Keratinocyte (primary cell): Measurements from ENCODE around the gene URM1. TPM values are rescaled to one million over a fixed set of nuclear protein-coding genes. Genes with fewer than 3 reads are reported as not detected.

Source experiments
- DNase-seq: peaks from one replicate; pipeline ENCODE4 v3.0.0-alpha.2; 2011; ENCODE audit warnings: low read depth, missing footprints, low spot score
- FAIRE-seq: peaks from 2 replicates; lab custom pipeline; 2011; peaks lifted over from hg19 to GRCh38; lab: Jason Lieb, UNC
- H2AFZ ChIP-seq: 2 replicates; pipeline ENCODE4 v1.6.0; 2012; ENCODE audit warnings: low read length, control low read depth, inconsistent platforms; ENCODE audit not compliant: control insufficient read depth
- H3K27ac ChIP-seq: 2 replicates; pipeline ENCODE4 v1.5.1; 2011; ENCODE audit warnings: low read length; ENCODE audit not compliant: control insufficient read depth, insufficient read depth
- H3K27me3 ChIP-seq: 3 replicates; pipeline ENCODE4 v1.6.0; 2011; ENCODE audit warnings: low read length; ENCODE audit not compliant: control insufficient read depth, insufficient read depth; ENCODE audit errors: extremely low read depth
- H3K36me3 ChIP-seq, 2 experiments: 2 replicates in 1 of 2; 3 replicates in 1 of 2; pipeline ENCODE4 v1.5.1; 2011; ENCODE audit warnings: low read length in 2 of 2, mild to moderate bottlenecking in 1 of 2; ENCODE audit not compliant: control insufficient read depth in 2 of 2, insufficient read depth in 2 of 2; ENCODE audit errors: extremely low read depth in 1 of 2
- H3K4me1 ChIP-seq: 3 replicates; pipeline ENCODE4 v1.5.1; 2011; ENCODE audit warnings: low read length; ENCODE audit not compliant: control insufficient read depth, insufficient read depth; ENCODE audit errors: extremely low read depth
- H3K4me2 ChIP-seq: 3 replicates; pipeline ENCODE4 v1.6.0; 2011; ENCODE audit warnings: low read depth, low read length; ENCODE audit not compliant: control insufficient read depth, insufficient read depth; ENCODE audit errors: extremely low read depth
- H3K4me3 ChIP-seq, 3 experiments: fragments of 200-600 bp in 1 of 3; sonication (generic) in 1 of 3; 2 replicates in 2 of 3; 3 replicates in 1 of 3; pipeline ENCODE4 v1.5.1; 2011 to 2016; ENCODE audit warnings: low read length in 3 of 3, mild to moderate bottlenecking in 3 of 3, control low read depth in 2 of 3, inconsistent platforms in 1 of 3, low read depth in 1 of 3, mixed read lengths in 1 of 3, mixed run types in 1 of 3, moderate library complexity in 1 of 3; ENCODE audit not compliant: control insufficient read depth in 2 of 3, insufficient read depth in 2 of 3; ENCODE audit errors: extremely low read depth in 1 of 3
- H3K79me2 ChIP-seq: 2 replicates; pipeline ENCODE4 v1.6.0; 2012; ENCODE audit warnings: low read length; ENCODE audit not compliant: control insufficient read depth, insufficient read depth
- H3K9ac ChIP-seq: 3 replicates; pipeline ENCODE4 v1.6.0; 2011; ENCODE audit warnings: low read length; ENCODE audit not compliant: control insufficient read depth, insufficient read depth; ENCODE audit errors: extremely low read depth
- H3K9me1 ChIP-seq: 3 replicates; pipeline ENCODE4 v1.6.0; 2011; ENCODE audit warnings: low read length; ENCODE audit not compliant: control insufficient read depth, insufficient read depth; ENCODE audit errors: extremely low read depth
- H3K9me3 ChIP-seq: 2 replicates; pipeline ENCODE4 v1.5.1; 2012; ENCODE audit warnings: low read depth, low read length; ENCODE audit not compliant: control insufficient read depth
- H4K20me1 ChIP-seq: 3 replicates; pipeline ENCODE4 v1.6.0; 2011; ENCODE audit warnings: low read length; ENCODE audit not compliant: control insufficient read depth, insufficient read depth; ENCODE audit errors: extremely low read depth
- EZH2 ChIP-seq: IDR thresholded peaks from one replicate; pipeline ENCODE4 v1.6.1; 2012; ENCODE audit warnings: inconsistent platforms, mild to moderate bottlenecking, low read length, moderate library complexity
- dilution Hi-C: fragments of 300-500 bp; cut with MboI; formaldehyde crosslinking; loops from one replicate; pipeline ENCODE4 v1.7.0; 2020; ENCODE audit warnings: low sequenced_read_pairs; ENCODE audit not compliant: extremely low pct_ligation_motif_present
- polyA plus RNA-seq, 5 experiments: library from polyadenylated mRNA; depleted of rRNA in 3 of 5; stranded (reverse) in 3 of 5; stranded (forward) in 1 of 5; unstranded in 1 of 5; fragments of >200 nt; gene quantifications; 1 replicate in 1 of 5; 2 replicates in 3 of 5; 3 replicates in 1 of 5; pipeline versions ENCODE4 v1.2.1 to v1.2.3, GENCODE V29; 2011 to 2012; ENCODE audit warnings: missing spikeins in 2 of 5, low read depth in 1 of 5, low replicate concordance in 1 of 5
- TF ChIP-seq, protein P1 (sequence below), 3 experiments: IDR thresholded peaks in 1 of 3; conservative IDR thresholded peaks in 1 of 3; optimal IDR thresholded peaks in 1 of 3; 2 replicates in 2 of 3; 3 replicates in 1 of 3; pipeline versions ENCODE3 to v1.5.1; 2011; ENCODE audit warnings: low read length in 3 of 3, mild to moderate bottlenecking in 3 of 3, moderate library complexity in 2 of 3, control low read depth in 1 of 3, inconsistent platforms in 1 of 3; ENCODE audit not compliant: insufficient read depth in 2 of 3; ENCODE audit errors: extremely low read depth in 1 of 3

The URM1 gene
- polyA plus RNA-seq, 1 donor (not counting 4 experiments of a cell fraction or from before 2014, with no cell fraction given) = 29.1 TPM

DNA sequence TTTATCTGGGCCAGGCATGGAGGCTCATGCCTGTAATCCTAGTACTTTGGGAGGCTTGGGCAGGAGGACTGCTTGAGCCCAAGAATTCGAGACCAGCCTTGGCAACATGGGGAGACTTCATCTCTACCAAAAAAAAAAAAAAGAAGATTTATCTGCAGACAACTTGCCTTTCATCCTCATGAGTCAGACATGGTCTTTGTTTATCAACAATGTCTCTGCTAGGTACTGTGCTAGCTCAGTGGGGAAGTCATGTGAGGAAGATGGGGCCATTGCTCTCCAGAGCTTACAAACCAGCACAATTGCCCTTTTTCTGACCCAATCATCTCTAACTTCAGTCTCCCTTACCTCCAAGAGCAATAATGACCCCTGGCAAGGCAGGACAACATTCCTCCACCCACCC is 1.6 kb downstream of the URM1 start:
- no peak for FAIRE-seq
- Histone ChIP-seq H3K9ac (peak overlapping the region; percentile 91), H3K4me1 (peaks cover 13% of the 10 kb centered on the region), H2AFZ (no peak overlapping the region), H3K4me3 (peak overlapping the region in 2 of 3 experiments; percentile 76 to 91), H3K4me2 (peak overlapping the region; percentile 92), H3K27ac (peak overlapping the region; percentile 63), H3K36me3 (peaks cover 4 to 6% of the 10 kb centered on the region in 2 experiments), H4K20me1 (no peaks in the 10 kb centered on the region), H3K27me3 (no peaks in the 10 kb centered on the region), H3K9me1 (peaks cover 2% of the 10 kb centered on the region), H3K79me2 (peaks cover 55% of the 10 kb centered on the region), H3K9me3 (no peaks in the 10 kb centered on the region)
- TF ChIP-seq, protein P1, sequence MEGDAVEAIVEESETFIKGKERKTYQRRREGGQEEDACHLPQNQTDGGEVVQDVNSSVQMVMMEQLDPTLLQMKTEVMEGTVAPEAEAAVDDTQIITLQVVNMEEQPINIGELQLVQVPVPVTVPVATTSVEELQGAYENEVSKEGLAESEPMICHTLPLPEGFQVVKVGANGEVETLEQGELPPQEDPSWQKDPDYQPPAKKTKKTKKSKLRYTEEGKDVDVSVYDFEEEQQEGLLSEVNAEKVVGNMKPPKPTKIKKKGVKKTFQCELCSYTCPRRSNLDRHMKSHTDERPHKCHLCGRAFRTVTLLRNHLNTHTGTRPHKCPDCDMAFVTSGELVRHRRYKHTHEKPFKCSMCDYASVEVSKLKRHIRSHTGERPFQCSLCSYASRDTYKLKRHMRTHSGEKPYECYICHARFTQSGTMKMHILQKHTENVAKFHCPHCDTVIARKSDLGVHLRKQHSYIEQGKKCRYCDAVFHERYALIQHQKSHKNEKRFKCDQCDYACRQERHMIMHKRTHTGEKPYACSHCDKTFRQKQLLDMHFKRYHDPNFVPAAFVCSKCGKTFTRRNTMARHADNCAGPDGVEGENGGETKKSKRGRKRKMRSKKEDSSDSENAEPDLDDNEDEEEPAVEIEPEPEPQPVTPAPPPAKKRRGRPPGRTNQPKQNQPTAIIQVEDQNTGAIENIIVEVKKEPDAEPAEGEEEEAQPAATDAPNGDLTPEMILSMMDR (optimal IDR thresholded peaks at IDR 0.05 in 1 of 3, IDR thresholded peaks at IDR 0.05 in 1 of 3, conservative IDR thresholded peaks at IDR 0.05 in 1 of 3; ENCODE audit: extremely low read depth in 1 of 3, insufficient read depth in 2 of 3, low read length in 3 of 3) = no peak
- no peak for TF ChIP-seq EZH2
- dilution Hi-C loops = no loop called here
- no peak for DNase-seq

DNA sequence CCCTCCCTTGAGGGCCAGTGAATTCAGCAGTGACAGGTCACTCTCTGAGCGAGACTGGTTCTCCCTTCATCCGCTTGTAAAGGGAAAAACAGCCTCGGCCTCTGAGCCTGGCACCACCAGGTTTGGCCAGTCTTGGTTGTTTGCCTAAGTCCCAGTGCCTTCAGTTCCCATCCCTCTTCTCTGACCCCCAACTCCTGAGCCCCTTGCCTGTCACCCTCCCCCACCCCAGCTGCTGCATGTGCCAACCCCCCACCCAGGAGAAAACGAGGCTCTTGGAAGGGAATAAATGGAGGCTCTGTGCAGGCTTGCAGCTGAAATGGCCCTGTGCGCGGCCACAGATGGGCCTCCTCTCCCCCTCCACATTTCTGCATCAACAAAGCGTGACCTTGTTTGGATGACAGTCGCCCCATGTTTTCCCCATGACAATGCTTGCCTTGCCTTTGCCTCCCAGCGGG is 3.1 kb downstream of the URM1 start:
- no peak overlapping the region for H3K9ac ChIP-seq
- peaks cover 4 to 8% of the 10 kb centered on the region in 2 experiments for H3K36me3 ChIP-seq

More for the DNA sequence above, 3.1 kb downstream of the URM1 start:
- H3K4me1 ChIP-seq = peaks cover 13% of the 10 kb centered on the region
- dilution Hi-C loops = no loop called here
- no peaks in the 10 kb centered on the region for H3K9me3 ChIP-seq
- FAIRE-seq (no peak), DNase-seq (no peak)
- no peak overlapping the region for H2AFZ ChIP-seq
- no peak overlapping the region for H3K4me3 ChIP-seq
- peaks cover 58% of the 10 kb centered on the region for H3K79me2 ChIP-seq
- no peaks in the 10 kb centered on the region for H3K27me3 ChIP-seq
- no peak overlapping the region for H3K27ac ChIP-seq
- TF ChIP-seq EZH2 = no peak
- TF ChIP-seq, protein P1 (optimal IDR thresholded peaks at IDR 0.05 in 1 of 3, IDR thresholded peaks at IDR 0.05 in 1 of 3, conservative IDR thresholded peaks at IDR 0.05 in 1 of 3; ENCODE audit: extremely low read depth in 1 of 3, insufficient read depth in 2 of 3, low read length in 3 of 3) = no peak
- H3K9me1 ChIP-seq = peaks cover 2% of the 10 kb centered on the region
- H3K4me2 ChIP-seq = no peak overlapping the region
- H4K20me1 ChIP-seq = no peaks in the 10 kb centered on the region
